ENCODE data around the gene SYT15.
"Not testable (repeated sequence)": the region's sequence is repeated elsewhere in the genome, so short reads cannot be mapped to it uniquely, and the experiment has no call there.

The SYT15 gene

GRCh38 chr10:46578474-46579178, at the start of gene SYT15:
Gene SYT15, plus strand, starts transcription at chr10:46579128. Its CDS starts 41 bp downstream, at chr10:46579169.
- not testable (repeated sequence) for H3K36me3 ChIP-seq (ENCODE audit: control insufficient read depth, insufficient read depth, low read length); H3K4me3 ChIP-seq (ENCODE audit: low read length); H3K27ac ChIP-seq (ENCODE audit: low read depth, low read length); H3K27me3 ChIP-seq (ENCODE audit: control insufficient read depth, insufficient read depth, low read length); H3K4me1 ChIP-seq (ENCODE audit: control insufficient read depth, insufficient read depth, low read length); H3K9ac ChIP-seq (ENCODE audit: low read length)

- H3K4me1 ChIP-seq (ENCODE audit: control insufficient read depth, insufficient read depth, low read length); H3K36me3 ChIP-seq (ENCODE audit: control insufficient read depth, insufficient read depth, low read length); H3K4me3 ChIP-seq (ENCODE audit: low read length); H3K9ac ChIP-seq (ENCODE audit: low read length); H3K27ac ChIP-seq (ENCODE audit: low read depth, low read length); H3K27me3 ChIP-seq (ENCODE audit: control insufficient read depth, insufficient read depth, low read length): not testable (repeated sequence)
Measured at GRCh38 chr10:46529742-46530141, 49.2 kb upstream of the SYT15 start.

- H3K9ac ChIP-seq (ENCODE audit: low read length) = no peak overlapping the region
- no peaks in the 10 kb centered on the region for H3K4me1 ChIP-seq (ENCODE audit: control insufficient read depth, insufficient read depth, low read length)
- H3K27ac ChIP-seq (ENCODE audit: low read depth, low read length) = no peak overlapping the region
- H3K27me3 ChIP-seq (ENCODE audit: control insufficient read depth, insufficient read depth, low read length) = no peaks in the 10 kb centered on the region
- H3K36me3 ChIP-seq (ENCODE audit: control insufficient read depth, insufficient read depth, low read length) = no peaks in the 10 kb centered on the region
- H3K4me3 ChIP-seq (ENCODE audit: low read length) = no peak overlapping the region
Measured at GRCh38 chr10:46530249-46531186, 48.4 kb upstream of the SYT15 start.

GRCh38 chr10:46532256-46532655, 46.7 kb upstream of the SYT15 start:
- not testable (repeated sequence) for H3K4me1 ChIP-seq (ENCODE audit: control insufficient read depth, insufficient read depth, low read length); H3K9ac ChIP-seq (ENCODE audit: low read length); H3K27ac ChIP-seq (ENCODE audit: low read depth, low read length); H3K27me3 ChIP-seq (ENCODE audit: control insufficient read depth, insufficient read depth, low read length); H3K4me3 ChIP-seq (ENCODE audit: low read length); H3K36me3 ChIP-seq (ENCODE audit: control insufficient read depth, insufficient read depth, low read length)

- Histone ChIP-seq H3K27ac (ENCODE audit: low read depth, low read length) (no peak overlapping the region), H3K9ac (ENCODE audit: low read length) (no peak overlapping the region), H3K4me3 (ENCODE audit: low read length) (no peak overlapping the region), H3K36me3 (ENCODE audit: control insufficient read depth, insufficient read depth, low read length) (no peaks in the 10 kb centered on the region), H3K4me1 (ENCODE audit: control insufficient read depth, insufficient read depth, low read length) (no peaks in the 10 kb centered on the region), H3K27me3 (ENCODE audit: control insufficient read depth, insufficient read depth, low read length) (no peaks in the 10 kb centered on the region)
Measured at GRCh38 chr10:46534828-46535524, 44.0 kb upstream of the SYT15 start.

GRCh38 chr10:46536171-46536570, 42.8 kb upstream of the SYT15 start:
- no peak overlapping the region for H3K9ac ChIP-seq (ENCODE audit: low read length)
- no peaks in the 10 kb centered on the region for H3K4me1 ChIP-seq (ENCODE audit: control insufficient read depth, insufficient read depth, low read length)
- no peak overlapping the region for H3K27ac ChIP-seq (ENCODE audit: low read depth, low read length)
- no peaks in the 10 kb centered on the region for H3K27me3 ChIP-seq (ENCODE audit: control insufficient read depth, insufficient read depth, low read length)
- no peaks in the 10 kb centered on the region for H3K36me3 ChIP-seq (ENCODE audit: control insufficient read depth, insufficient read depth, low read length)
- H3K4me3 ChIP-seq (ENCODE audit: low read length) = no peak overlapping the region

- Histone ChIP-seq H3K27ac (ENCODE audit: low read depth, low read length) (no peak overlapping the region), H3K4me3 (ENCODE audit: low read length) (no peak overlapping the region), H3K27me3 (ENCODE audit: control insufficient read depth, insufficient read depth, low read length) (no peaks in the 10 kb centered on the region)
Measured at GRCh38 chr10:46536781-46537180, 42.1 kb upstream of the SYT15 start.

GRCh38 chr10:46537309-46537708, 41.6 kb upstream of the SYT15 start:
- Histone ChIP-seq H3K4me1 (ENCODE audit: control insufficient read depth, insufficient read depth, low read length) (no peaks in the 10 kb centered on the region), H3K4me3 (ENCODE audit: low read length) (no peak overlapping the region), H3K9ac (ENCODE audit: low read length) (no peak overlapping the region), H3K27ac (ENCODE audit: low read depth, low read length) (no peak overlapping the region), H3K36me3 (ENCODE audit: control insufficient read depth, insufficient read depth, low read length) (no peaks in the 10 kb centered on the region), H3K27me3 (ENCODE audit: control insufficient read depth, insufficient read depth, low read length) (no peaks in the 10 kb centered on the region)

More at GRCh38 chr10:46536781-46537180, 42.1 kb upstream of the SYT15 start:
- Histone ChIP-seq H3K4me1 (ENCODE audit: control insufficient read depth, insufficient read depth, low read length) (no peaks in the 10 kb centered on the region), H3K36me3 (ENCODE audit: control insufficient read depth, insufficient read depth, low read length) (no peaks in the 10 kb centered on the region), H3K9ac (ENCODE audit: low read length) (no peak overlapping the region)

GRCh38 chr10:46538155-46538554, 40.8 kb upstream of the SYT15 start:
- H3K27me3 ChIP-seq (ENCODE audit: control insufficient read depth, insufficient read depth, low read length) = no peaks in the 10 kb centered on the region

GRCh38 chr10:46538717-46539426, 40.1 kb upstream of the SYT15 start:
- no peaks in the 10 kb centered on the region for H3K27me3 ChIP-seq (ENCODE audit: control insufficient read depth, insufficient read depth, low read length)
- no peaks in the 10 kb centered on the region for H3K36me3 ChIP-seq (ENCODE audit: control insufficient read depth, insufficient read depth, low read length)
- H3K27ac ChIP-seq (ENCODE audit: low read depth, low read length) = no peak overlapping the region
- H3K4me3 ChIP-seq (ENCODE audit: low read length) = no peak overlapping the region
- H3K4me1 ChIP-seq (ENCODE audit: control insufficient read depth, insufficient read depth, low read length) = no peaks in the 10 kb centered on the region
- no peak overlapping the region for H3K9ac ChIP-seq (ENCODE audit: low read length)

More at GRCh38 chr10:46538155-46538554, 40.8 kb upstream of the SYT15 start:
- H3K9ac ChIP-seq (ENCODE audit: low read length) = no peak overlapping the region
- H3K4me1 ChIP-seq (ENCODE audit: control insufficient read depth, insufficient read depth, low read length) = no peaks in the 10 kb centered on the region
- H3K36me3 ChIP-seq (ENCODE audit: control insufficient read depth, insufficient read depth, low read length) = no peaks in the 10 kb centered on the region
- no peak overlapping the region for H3K4me3 ChIP-seq (ENCODE audit: low read length)
- H3K27ac ChIP-seq (ENCODE audit: low read depth, low read length) = no peak overlapping the region

GRCh38 chr10:46539596-46540411, 39.1 kb upstream of the SYT15 start:
- Histone ChIP-seq H3K9ac (ENCODE audit: low read length) (no peak overlapping the region), H3K27me3 (ENCODE audit: control insufficient read depth, insufficient read depth, low read length) (no peaks in the 10 kb centered on the region), H3K36me3 (ENCODE audit: control insufficient read depth, insufficient read depth, low read length) (no peaks in the 10 kb centered on the region), H3K4me3 (ENCODE audit: low read length) (peak overlapping the region; percentile 4), H3K27ac (ENCODE audit: low read depth, low read length) (peak overlapping the region; percentile 62), H3K4me1 (ENCODE audit: control insufficient read depth, insufficient read depth, low read length) (no peaks in the 10 kb centered on the region)
